Activated CD4-positive, alpha-beta T cell treated with anti-CD3 and anti-CD28 coated beads for 36 hours (primary cell): ENCODE results near the gene MAML1. TPM values are rescaled to one million over a fixed set of nuclear protein-coding genes. Genes with fewer than 3 reads are reported as not detected.

Source experiments
- ATAC-seq: fragments of 200-7000 bp; cut with Tn5 transposase; one replicate; pipeline ENCODE4 v1.10.0; 2021; ENCODE audit warnings: mild to moderate bottlenecking, moderate library complexity
- CTCF ChIA-PET: fragments of 350-600 bp; sonication (Branson Sonifier 250); formaldehyde crosslinking; loops from one replicate; lab custom pipeline; 2021; ENCODE audit warnings: antibody characterized with exemption; lab: Charles Lee
- POLR2A ChIA-PET: fragments of 350-600 bp; sonication (Branson Sonifier 250); formaldehyde crosslinking; loops from one replicate; lab custom pipeline; 2021; ENCODE audit warnings: antibody characterized with exemption, inconsistent platforms; lab: Charles Lee
- DNase-seq: peaks from one replicate; pipeline ENCODE4 v3.0.0-alpha.2; 2020
- H3K27ac Mint-ChIP-seq: one replicate; pipeline ENCODE4 v1.8.0; 2021; ENCODE audit warnings: mixed read lengths
- H3K27me3 Mint-ChIP-seq: one replicate; pipeline ENCODE4 v1.8.0; 2021; ENCODE audit warnings: mixed read lengths
- H3K36me3 Mint-ChIP-seq: one replicate; pipeline ENCODE4 v1.8.0; 2021; ENCODE audit warnings: low read depth, mixed read lengths
- H3K4me1 Mint-ChIP-seq: one replicate; pipeline ENCODE4 v1.8.0; 2021; ENCODE audit warnings: mixed read lengths
- H3K4me3 Mint-ChIP-seq: one replicate; pipeline ENCODE4 v1.8.0; 2021; ENCODE audit warnings: mild to moderate bottlenecking, moderate library complexity, mixed read lengths
- H3K9me3 Mint-ChIP-seq: one replicate; pipeline ENCODE4 v1.8.0; 2021; ENCODE audit warnings: low read depth, mixed read lengths
- intact Hi-C, 2 experiments: fragments of 100-400 bp; cut with DNase I in 1 of 2; cut with micrococcal nuclease in 1 of 2; formaldehyde crosslinking; loops; one replicate each; pipeline versions ENCODE4 v1.14.2 to v1.15.1; 2022 to 2024; cut with DNase I, micrococcal nuclease
- total RNA-seq, 2 experiments: library from RNA; stranded (reverse); gene quantifications; one replicate each; pipeline ENCODE4 v1.2.3, GENCODE V29; 2021

MAML1 gene
- total RNA-seq, 2 experiments from 2014 or later, result 25.4 to 32.6 TPM

DNA sequence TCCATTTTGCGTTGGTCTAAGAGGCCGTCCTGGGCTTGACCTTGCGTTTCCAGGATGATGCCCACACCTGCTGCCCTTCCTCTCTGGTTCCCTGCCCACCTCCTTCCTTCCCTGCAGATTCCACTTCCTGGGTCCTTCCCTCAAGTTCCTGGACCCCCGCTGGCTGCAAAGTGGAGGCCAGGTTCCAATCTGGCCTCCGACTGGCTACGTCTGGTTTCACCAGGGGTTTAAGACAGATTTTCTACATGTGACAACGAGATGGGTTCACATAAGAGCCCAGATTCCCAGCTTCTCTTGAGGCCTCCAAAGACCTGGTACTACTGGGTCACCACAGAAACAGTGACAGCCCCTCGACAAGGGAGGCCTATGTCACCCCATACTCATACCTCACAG is 71.9 kb downstream of the MAML1 start:
- no peaks in the 10 kb centered on the region for H3K27me3 Mint-ChIP-seq
- intact Hi-C loops, result loop anchor here (2.0 to 5.0 kb wide), 5 partner anchors 16 to 288 kb away; partner anchors contain the start of genes RNF130 (in 1 of the 2), SQSTM1 (in 1 of the 2) and TBC1D9B (in 1 of the 2)
- peak overlapping the region; percentile 82 for H3K4me3 Mint-ChIP-seq
- H3K27ac Mint-ChIP-seq, result peak overlapping the region; percentile 66
- no peak for ATAC-seq
- ChIA-PET POLR2A (interaction anchor here (1.3 kb wide), 2 partner anchors 16 to 72 kb away, joined by 3 read pairs; partner anchors contain the start of genes MAML1 and SQSTM1), CTCF (interaction anchor here (1.0 to 2.0 kb wide), 2 partner anchors 57 to 405 kb away, joined by 3 to 5 read pairs; partner anchors contain the start of gene RASGEF1C)
- H3K36me3 Mint-ChIP-seq, result peaks cover 5% of the 10 kb centered on the region
- peaks cover 36% of the 10 kb centered on the region for H3K4me1 Mint-ChIP-seq
- no peak for DNase-seq
- H3K9me3 Mint-ChIP-seq, result no peaks in the 10 kb centered on the region

DNA sequence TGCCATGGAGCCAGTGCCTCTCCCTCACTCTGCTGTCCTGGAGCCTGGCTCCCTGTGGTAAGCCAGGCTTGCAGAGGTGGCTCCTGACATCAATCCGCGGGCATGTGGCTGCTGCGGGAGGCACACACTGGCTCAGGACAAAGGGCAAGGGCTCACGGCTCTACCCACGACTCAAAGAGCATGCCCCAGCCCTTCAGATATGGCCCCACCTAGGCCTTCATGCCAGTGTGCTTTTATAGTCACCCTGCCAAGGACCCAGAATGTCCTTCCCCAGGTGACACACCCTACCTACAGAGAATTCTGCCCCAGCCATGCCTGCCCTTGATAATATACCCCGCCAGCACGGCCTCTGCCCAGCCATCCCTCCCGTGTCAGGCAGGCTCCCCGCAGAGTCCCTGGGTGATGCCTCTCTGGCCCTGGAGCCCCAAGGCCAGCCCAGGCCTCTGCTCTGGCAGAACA is 72.5 kb downstream of the MAML1 start:
- Mint-ChIP-seq H3K9me3 (no peaks in the 10 kb centered on the region), H3K36me3 (peaks cover 2% of the 10 kb centered on the region), H3K27me3 (no peaks in the 10 kb centered on the region), H3K27ac (peak overlapping the region; percentile 43), H3K4me1 (peaks cover 36% of the 10 kb centered on the region), H3K4me3 (peak overlapping the region; percentile 82)
- no peak for DNase-seq
- ATAC-seq, result no peak
- POLR2A ChIA-PET, result no interaction called here
- CTCF ChIA-PET, result no interaction called here
- intact Hi-C loops, result loop anchor here (2.0 to 5.0 kb wide), 5 partner anchors 16 to 487 kb away; partner anchors contain the start of genes HNRNPH1 (in 1 of the 2), MAPK9 (in 1 of the 2), RUFY1 (in 1 of the 2) and SQSTM1 (in 1 of the 2)

DNA sequence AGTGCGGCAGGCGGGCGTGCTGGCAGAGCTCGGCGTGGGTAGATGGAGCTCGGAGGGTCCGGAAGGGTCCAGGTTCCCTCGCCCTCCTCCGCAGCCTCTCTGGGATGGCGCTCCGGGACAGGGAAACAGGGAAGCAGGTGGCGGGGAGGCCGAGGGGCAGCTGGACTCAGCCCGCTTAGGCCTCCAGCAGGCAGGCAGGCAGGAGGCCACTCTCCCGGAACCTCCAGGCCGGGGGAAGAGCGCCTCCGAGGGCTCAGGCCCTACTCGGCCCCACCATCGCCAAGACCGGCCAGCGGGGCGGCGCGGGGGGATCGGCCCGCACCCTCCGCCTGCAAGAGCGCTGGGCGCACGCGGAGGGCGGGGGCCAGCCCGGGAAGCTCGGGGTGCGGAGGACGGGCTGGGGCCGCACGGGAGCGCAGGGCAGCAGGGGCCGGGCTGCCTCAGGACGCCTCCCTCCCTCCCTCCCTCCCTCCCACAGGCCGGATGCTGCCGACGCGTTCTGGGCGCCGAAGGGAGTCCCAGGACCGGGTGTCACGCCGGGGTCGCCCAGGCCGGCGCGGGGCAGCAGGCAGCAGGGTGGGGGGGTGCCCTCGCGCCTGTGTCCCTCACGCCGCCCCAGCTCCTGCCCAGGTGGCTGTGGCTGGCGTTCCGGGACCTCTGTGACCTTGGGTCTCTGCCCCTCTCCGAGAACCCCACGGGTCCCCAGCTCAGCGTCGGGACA is 73.1 kb downstream of the MAML1 start:
- H3K36me3 Mint-ChIP-seq, result peaks cover 6% of the 10 kb centered on the region
- CTCF ChIA-PET, result interaction anchor here (0.7 kb wide), 1 partner anchor 31 kb away, joined by 3 read pairs; no protein-coding TSS in a partner anchor
- H3K4me3 Mint-ChIP-seq, result peak overlapping the region; percentile 82
- peaks cover 36% of the 10 kb centered on the region for H3K4me1 Mint-ChIP-seq
- DNase-seq (peak; percentile 73), ATAC-seq (peak; percentile 8)
- POLR2A ChIA-PET, result no interaction called here
- no peaks in the 10 kb centered on the region for H3K27me3 Mint-ChIP-seq
- H3K9me3 Mint-ChIP-seq, result no peaks in the 10 kb centered on the region
- intact Hi-C loops, result loop anchor here (1.0 to 5.0 kb wide), 9 partner anchors 15 to 487 kb away; partner anchors contain the start of genes SQSTM1 (in 2 of the 2), CANX (in 1 of the 2), HNRNPH1 (in 1 of the 2) and MAML1 (in 1 of the 2)
- H3K27ac Mint-ChIP-seq, result peak overlapping the region; percentile 43

DNA sequence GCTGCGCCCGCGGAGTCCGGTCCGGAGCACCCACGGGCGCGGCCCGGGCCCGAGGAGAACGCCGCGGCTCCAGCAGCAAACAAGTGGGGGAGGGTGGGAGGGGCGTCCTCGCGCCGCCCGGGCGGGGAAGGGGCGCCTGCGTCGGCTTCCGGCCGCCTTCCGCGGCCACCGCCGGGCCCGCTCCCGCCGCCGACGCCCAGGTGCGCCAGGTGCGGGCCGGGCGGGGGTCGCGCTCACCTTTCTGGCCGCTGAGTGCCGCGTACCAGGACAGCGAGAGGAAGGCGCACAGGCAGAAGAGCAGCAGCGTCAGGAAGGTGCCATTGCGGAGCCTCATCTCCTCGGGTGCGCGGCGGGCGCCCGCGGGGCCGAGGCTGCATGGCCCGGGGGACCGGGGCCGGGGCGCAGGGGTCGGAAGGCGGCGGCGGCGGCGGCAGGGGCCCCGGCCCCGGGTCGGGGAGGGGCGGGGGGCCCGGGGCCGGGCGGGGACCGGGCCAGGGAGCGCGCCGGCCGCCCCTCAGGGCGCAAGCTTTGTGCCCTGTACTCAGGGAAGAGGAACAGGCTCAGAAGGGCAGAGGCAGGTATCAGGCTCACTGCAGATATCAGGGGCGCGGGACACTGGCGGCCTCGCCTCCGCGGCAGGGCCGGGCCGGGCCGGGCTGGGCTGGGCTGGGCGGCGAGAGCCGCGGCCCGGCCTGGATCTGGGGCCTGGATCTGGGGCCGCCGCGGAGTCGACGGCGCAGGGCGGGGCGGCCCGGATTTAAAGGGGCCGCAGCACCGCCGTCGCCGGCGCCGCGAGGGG is 73.8 kb downstream of the MAML1 start, which contains the start of gene MGAT4B:
Gene MGAT4B (minus strand): TSS at position 617 of the 799 bp plus-strand sequence. CDS start 283 bp downstream, at position 334.
- DNase-seq, result peak; percentile 82
- no peaks in the 10 kb centered on the region for H3K27me3 Mint-ChIP-seq
- H3K4me3 Mint-ChIP-seq, result peak within 1 kb of the TSS; percentile 82
- H3K9me3 Mint-ChIP-seq, result no peaks in the 10 kb centered on the region
- CTCF ChIA-PET, result interaction anchor here (0.6 to 0.7 kb wide), 2 partner anchors 30 to 128 kb away, joined by 3 read pairs; no protein-coding TSS in a partner anchor
- peaks cover 36% of the 10 kb centered on the region for H3K4me1 Mint-ChIP-seq
- peaks cover 10% of the 10 kb centered on the region for H3K36me3 Mint-ChIP-seq
- H3K27ac Mint-ChIP-seq, result peak within 1 kb of the TSS; percentile 25
- POLR2A ChIA-PET, result no interaction called here
- peak; percentile 65 for ATAC-seq
- intact Hi-C loops, result loop anchor here in 1 of 2 experiments (1.0 to 5.0 kb wide), 8 partner anchors 10 to 486 kb away; partner anchors contain the start of genes CANX, HNRNPH1, MAML1 and MAPK9

- no peak for DNase-seq
- Mint-ChIP-seq H3K9me3 (no peaks in the 10 kb centered on the region), H3K4me1 (no peaks in the 10 kb centered on the region), H3K27me3 (no peaks in the 10 kb centered on the region), H3K4me3 (no peak overlapping the region), H3K36me3 (peaks cover 27% of the 10 kb centered on the region), H3K27ac (no peak overlapping the region)
- ChIA-PET CTCF (interaction anchor here (0.6 to 2.2 kb wide), 3 partner anchors 10 to 545 kb away, joined by 3 to 11 read pairs (median 4); no protein-coding TSS in a partner anchor), POLR2A (no interaction called here)
- intact Hi-C loops, result no loop called here
- no peak for ATAC-seq
These were observed 79.7 kb downstream of the MAML1 start for GRCh38 chr5:179812135-179812825.

DNA sequence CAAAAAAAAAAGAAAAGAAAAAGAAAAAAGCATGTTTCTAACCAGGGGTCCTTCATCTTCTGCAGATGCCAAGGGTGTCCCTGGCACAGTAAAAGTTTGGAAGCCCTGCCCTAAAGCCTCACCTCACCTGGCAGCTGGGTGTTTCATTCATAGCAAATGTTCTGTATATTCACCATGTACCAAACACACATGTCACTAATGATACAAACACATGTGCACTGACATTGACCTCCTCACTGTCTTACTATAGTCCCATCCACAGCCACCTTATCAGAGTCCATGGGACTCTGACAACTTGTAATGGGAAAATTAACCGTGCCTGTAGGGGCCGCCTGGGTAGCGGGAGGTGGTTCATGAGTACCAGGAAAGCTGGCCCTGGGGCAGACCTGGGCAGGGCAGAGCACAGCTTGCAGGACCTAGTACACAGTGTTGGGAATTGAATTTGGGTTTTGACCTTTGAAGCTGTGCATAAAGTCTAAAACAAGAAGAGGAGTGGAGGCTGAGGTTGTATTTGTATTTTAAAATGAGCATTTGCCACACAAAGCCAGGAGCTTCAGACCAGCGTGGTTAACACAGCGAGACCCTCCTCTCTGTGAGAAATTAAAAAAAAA is 80.5 kb downstream of the MAML1 start:
- no peak for ATAC-seq
- ChIA-PET CTCF (interaction anchor here (0.6 kb wide), 1 partner anchor 544 kb away, joined by 3 read pairs; no protein-coding TSS in a partner anchor), POLR2A (no interaction called here)
- H3K27ac Mint-ChIP-seq, result no peak overlapping the region
- no peak for DNase-seq
- intact Hi-C loops, result no loop called here
- no peaks in the 10 kb centered on the region for H3K9me3 Mint-ChIP-seq
- peaks cover under 1% of the 10 kb centered on the region for H3K27me3 Mint-ChIP-seq
- H3K36me3 Mint-ChIP-seq, result peaks cover 27% of the 10 kb centered on the region
- H3K4me3 Mint-ChIP-seq, result no peak overlapping the region
- H3K4me1 Mint-ChIP-seq, result peaks cover 3% of the 10 kb centered on the region

- no peak overlapping the region for H3K27ac Mint-ChIP-seq
- ChIA-PET CTCF (interaction anchor here (1.0 kb wide), 1 partner anchor 12 kb away, joined by 3 read pairs; no protein-coding TSS in a partner anchor), POLR2A (no interaction called here)
- H3K4me3 Mint-ChIP-seq, result no peak overlapping the region
- intact Hi-C loops, result no loop called here
- H3K36me3 Mint-ChIP-seq, result peaks cover 27% of the 10 kb centered on the region
- H3K9me3 Mint-ChIP-seq, result no peaks in the 10 kb centered on the region
- peaks cover 11% of the 10 kb centered on the region for H3K4me1 Mint-ChIP-seq
- H3K27me3 Mint-ChIP-seq, result peaks cover 2% of the 10 kb centered on the region
- no peak for DNase-seq
- ATAC-seq, result no peak
These were observed 81.5 kb downstream of the MAML1 start for GRCh38 chr5:179814090-179814489.

DNA sequence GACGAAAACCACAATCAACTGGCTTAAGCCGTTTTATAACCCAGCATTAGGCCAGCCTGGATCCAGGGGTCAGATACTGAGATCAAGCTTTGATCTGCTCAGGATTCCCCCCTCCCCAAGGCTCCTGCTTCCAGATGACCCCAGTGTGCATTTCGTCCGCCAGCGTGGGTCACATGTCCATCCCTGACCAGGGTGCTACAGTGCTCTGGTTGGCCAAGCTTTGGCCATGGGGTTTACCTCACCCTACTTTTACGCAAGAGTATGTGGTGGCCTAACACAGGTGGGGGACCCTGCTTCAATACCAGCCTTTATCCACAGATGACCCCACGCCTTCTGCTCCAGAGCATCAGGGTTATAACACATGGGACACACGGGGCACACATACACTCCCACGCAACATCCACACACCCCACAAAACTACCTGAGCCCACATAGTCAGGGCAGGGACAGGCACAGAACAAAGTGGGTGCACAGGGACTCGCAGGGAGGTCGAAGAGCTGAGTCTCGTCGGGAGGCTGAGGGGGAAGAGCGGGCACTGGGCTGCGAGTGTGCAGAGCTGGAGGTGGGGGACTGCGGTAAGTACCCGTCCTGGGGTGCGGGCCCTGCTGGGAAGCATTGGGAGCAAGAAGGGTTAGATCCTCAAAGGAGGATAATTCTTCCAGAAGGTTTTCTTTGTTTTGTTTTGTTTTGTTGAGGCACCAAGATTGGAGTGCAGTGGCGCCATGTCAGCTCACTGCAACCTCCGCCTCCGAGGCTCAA is 83.0 kb downstream of the MAML1 start:
- H3K36me3 Mint-ChIP-seq, result peaks cover 22% of the 10 kb centered on the region
- ATAC-seq, result no peak
- CTCF ChIA-PET, result no interaction called here
- no peak for DNase-seq
- H3K4me3 Mint-ChIP-seq, result no peak overlapping the region
- no peak overlapping the region for H3K27ac Mint-ChIP-seq
- intact Hi-C loops, result no loop called here
- H3K4me1 Mint-ChIP-seq, result peaks cover 21% of the 10 kb centered on the region
- POLR2A ChIA-PET, result no interaction called here
- H3K9me3 Mint-ChIP-seq, result no peaks in the 10 kb centered on the region
- H3K27me3 Mint-ChIP-seq, result peaks cover 2% of the 10 kb centered on the region

- no peak overlapping the region for H3K4me3 Mint-ChIP-seq
- ChIA-PET CTCF (no interaction called here), POLR2A (no interaction called here)
- intact Hi-C loops, result no loop called here
- peaks cover 21% of the 10 kb centered on the region for H3K4me1 Mint-ChIP-seq
- peaks cover 19% of the 10 kb centered on the region for H3K36me3 Mint-ChIP-seq
- H3K27me3 Mint-ChIP-seq, result peaks cover 2% of the 10 kb centered on the region
- H3K27ac Mint-ChIP-seq, result no peak overlapping the region
- H3K9me3 Mint-ChIP-seq, result no peaks in the 10 kb centered on the region
- DNase-seq (no peak), ATAC-seq (no peak)
These were observed 83.8 kb downstream of the MAML1 start for GRCh38 chr5:179816401-179816795.
